ENCODE measurements around the gene CRYBG1. TPM values are rescaled to one million over a fixed set of nuclear protein-coding genes. Genes with fewer than 3 reads are reported as not detected.

The CRYBG1 gene
- total and polyA plus RNA-seq, 10 of the 15 experiments (the other 5 are each of a cell fraction or from before 2014, with no cell fraction given) = 6.5 to 57.0 (median 25.2) TPM

GRCh38 chr6:106334646-106335448, 25.7 kb upstream of the CRYBG1 start (continued):
- TF ChIP-seq STAT3 (IDR thresholded peaks at IDR 0.05; ENCODE audit: low read depth, low read length) (no peak), IKZF1 (conservative IDR thresholded peaks at IDR 0.05) (no peak), NR2F1 (conservative IDR thresholded peaks at IDR 0.05) (no peak), NKRF (conservative IDR thresholded peaks at IDR 0.05) (no peak), CBFB (IDR thresholded peaks at IDR 0.05; ENCODE audit: low read depth) (no peak), SUZ12 (IDR thresholded peaks at IDR 0.05; ENCODE audit: unreplicated experiment) (no peak), MYC (IDR thresholded peaks at IDR 0.05; ENCODE audit: insufficient read depth, insufficient read length, insufficient replicate concordance, low read length, severe bottlenecking) (no peak), ETV6 (conservative IDR thresholded peaks at IDR 0.05 in 1 of 2, IDR thresholded peaks at IDR 0.05 in 1 of 2; ENCODE audit: borderline replicate concordance in 1 of 2, low read depth in 1 of 2) (no peak), RAD21 (IDR thresholded peaks at IDR 0.05; ENCODE audit: insufficient read depth, low read depth, low read length) (peak; percentile 80), BACH1 (IDR thresholded peaks at IDR 0.05; ENCODE audit: borderline replicate concordance) (no peak), POLR2AphosphoS5 (IDR thresholded peaks at IDR 0.05; ENCODE audit: low read length) (no peak)
- TF ChIP-seq, protein P1, sequence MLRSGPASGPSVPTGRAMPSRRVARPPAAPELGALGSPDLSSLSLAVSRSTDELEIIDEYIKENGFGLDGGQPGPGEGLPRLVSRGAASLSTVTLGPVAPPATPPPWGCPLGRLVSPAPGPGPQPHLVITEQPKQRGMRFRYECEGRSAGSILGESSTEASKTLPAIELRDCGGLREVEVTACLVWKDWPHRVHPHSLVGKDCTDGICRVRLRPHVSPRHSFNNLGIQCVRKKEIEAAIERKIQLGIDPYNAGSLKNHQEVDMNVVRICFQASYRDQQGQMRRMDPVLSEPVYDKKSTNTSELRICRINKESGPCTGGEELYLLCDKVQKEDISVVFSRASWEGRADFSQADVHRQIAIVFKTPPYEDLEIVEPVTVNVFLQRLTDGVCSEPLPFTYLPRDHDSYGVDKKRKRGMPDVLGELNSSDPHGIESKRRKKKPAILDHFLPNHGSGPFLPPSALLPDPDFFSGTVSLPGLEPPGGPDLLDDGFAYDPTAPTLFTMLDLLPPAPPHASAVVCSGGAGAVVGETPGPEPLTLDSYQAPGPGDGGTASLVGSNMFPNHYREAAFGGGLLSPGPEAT (IDR thresholded peaks at IDR 0.05; ENCODE audit: low read depth) = no peak
- TF ChIP-seq, protein P2, sequence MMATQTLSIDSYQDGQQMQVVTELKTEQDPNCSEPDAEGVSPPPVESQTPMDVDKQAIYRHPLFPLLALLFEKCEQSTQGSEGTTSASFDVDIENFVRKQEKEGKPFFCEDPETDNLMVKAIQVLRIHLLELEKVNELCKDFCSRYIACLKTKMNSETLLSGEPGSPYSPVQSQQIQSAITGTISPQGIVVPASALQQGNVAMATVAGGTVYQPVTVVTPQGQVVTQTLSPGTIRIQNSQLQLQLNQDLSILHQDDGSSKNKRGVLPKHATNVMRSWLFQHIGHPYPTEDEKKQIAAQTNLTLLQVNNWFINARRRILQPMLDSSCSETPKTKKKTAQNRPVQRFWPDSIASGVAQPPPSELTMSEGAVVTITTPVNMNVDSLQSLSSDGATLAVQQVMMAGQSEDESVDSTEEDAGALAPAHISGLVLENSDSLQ (IDR thresholded peaks at IDR 0.05) = no peak
- TF ChIP-seq, protein P3, sequence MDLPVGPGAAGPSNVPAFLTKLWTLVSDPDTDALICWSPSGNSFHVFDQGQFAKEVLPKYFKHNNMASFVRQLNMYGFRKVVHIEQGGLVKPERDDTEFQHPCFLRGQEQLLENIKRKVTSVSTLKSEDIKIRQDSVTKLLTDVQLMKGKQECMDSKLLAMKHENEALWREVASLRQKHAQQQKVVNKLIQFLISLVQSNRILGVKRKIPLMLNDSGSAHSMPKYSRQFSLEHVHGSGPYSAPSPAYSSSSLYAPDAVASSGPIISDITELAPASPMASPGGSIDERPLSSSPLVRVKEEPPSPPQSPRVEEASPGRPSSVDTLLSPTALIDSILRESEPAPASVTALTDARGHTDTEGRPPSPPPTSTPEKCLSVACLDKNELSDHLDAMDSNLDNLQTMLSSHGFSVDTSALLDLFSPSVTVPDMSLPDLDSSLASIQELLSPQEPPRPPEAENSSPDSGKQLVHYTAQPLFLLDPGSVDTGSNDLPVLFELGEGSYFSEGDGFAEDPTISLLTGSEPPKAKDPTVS (IDR thresholded peaks at IDR 0.05; ENCODE audit: low read depth, low read length) = no peak
